Effector memory CD4-positive, alpha-beta T cell (primary cell): ENCODE data around the gene MDM2.

Experiments used
- DNase-seq, 3 donors: peaks; one replicate each; pipeline ENCODE4 v3.0.0-alpha.2; 2020
- H3K27ac ChIP-seq: 2 replicates; pipeline ENCODE4 v1.7.0; 2013; ENCODE audit warnings: mild to moderate bottlenecking, low read length, moderate library complexity; ENCODE audit not compliant: insufficient read depth, poor library complexity, severe bottlenecking
- H3K27me3 ChIP-seq: replicated peaks from 2 replicates; pipeline ENCODE4 v1.7.0; 2013; ENCODE audit warnings: mild to moderate bottlenecking, low read length; ENCODE audit not compliant: insufficient read depth, control insufficient read depth, poor library complexity, severe bottlenecking
- H3K36me3 ChIP-seq: 2 replicates; pipeline ENCODE4 v1.7.0; 2013; ENCODE audit warnings: mild to moderate bottlenecking, low read length, moderate library complexity; ENCODE audit not compliant: control insufficient read depth, insufficient read depth
- H3K4me1 ChIP-seq: 2 replicates; pipeline ENCODE4 v1.7.0; 2013; ENCODE audit warnings: low read length, mild to moderate bottlenecking; ENCODE audit not compliant: control insufficient read depth, insufficient read depth, poor library complexity, severe bottlenecking
- H3K4me3 ChIP-seq: 2 replicates; pipeline ENCODE4 v1.7.0; 2013; ENCODE audit warnings: low read length, low read depth, mild to moderate bottlenecking; ENCODE audit not compliant: insufficient read depth, poor library complexity, severe bottlenecking
- H3K9me3 ChIP-seq: 2 replicates; pipeline ENCODE4 v1.7.0; 2013; ENCODE audit warnings: mild to moderate bottlenecking, low read length, moderate library complexity; ENCODE audit not compliant: control insufficient read depth

Gene MDM2

DNA sequence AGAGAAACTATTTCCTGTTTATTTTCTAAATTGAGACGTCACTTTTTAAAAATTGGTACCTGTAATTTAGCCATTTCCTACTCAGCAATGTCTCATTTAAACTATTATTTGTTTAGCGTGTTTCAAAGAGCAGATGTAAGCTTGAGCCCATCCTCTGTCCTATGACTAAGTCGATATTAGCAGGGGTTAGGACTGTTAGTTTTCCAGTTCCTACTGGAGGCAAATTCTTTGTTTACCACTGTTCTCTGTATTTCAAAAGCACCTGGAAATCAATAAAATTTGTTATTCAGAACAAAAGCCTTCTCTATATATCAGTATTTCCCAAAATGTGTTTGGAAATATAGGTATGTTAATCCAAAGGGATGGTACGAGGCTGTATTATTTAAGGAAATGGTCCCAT lies 42.4 kb downstream of the MDM2 start:
- no peak for DNase-seq

DNA sequence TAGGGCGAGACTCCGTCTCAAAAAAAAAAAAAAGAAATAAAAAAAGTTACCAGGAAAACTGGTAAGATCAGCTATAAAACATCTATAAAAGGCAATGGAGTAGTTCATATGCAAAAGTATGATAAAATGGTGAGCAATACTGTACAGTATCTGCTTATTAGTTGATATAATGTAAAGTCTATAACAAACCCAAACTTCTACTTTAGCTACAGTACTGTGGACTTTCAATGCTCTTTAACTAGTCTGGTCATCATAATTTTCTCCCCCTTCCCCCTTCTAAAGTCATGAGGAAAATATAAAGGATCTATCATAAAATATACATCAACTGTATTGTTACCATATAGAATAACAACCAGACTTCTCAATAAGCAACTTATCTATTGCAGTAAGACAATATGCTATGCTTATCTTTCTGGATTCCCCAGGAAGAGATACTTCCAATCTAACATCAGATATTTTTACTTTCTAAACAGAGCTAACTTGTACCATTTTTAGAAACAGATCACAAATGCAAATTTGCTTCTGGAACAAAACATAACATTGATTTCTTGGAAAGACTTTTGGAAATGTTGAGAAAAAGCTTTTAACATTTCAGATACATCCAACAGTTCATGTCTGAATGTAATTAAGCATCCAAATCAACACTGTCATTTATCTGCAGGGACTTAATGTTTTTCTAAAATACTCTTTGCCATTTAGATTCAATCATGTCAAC lies 43.8 kb downstream of the MDM2 start:
- no peak overlapping the region for H3K4me3 ChIP-seq
- no peaks in the 10 kb centered on the region for H3K4me1 ChIP-seq
- no peaks in the 10 kb centered on the region for H3K36me3 ChIP-seq
- DNase-seq, result no peak
- H3K27me3 ChIP-seq, result no peaks in the 10 kb centered on the region
- H3K9me3 ChIP-seq, result no peaks in the 10 kb centered on the region
- no peak overlapping the region for H3K27ac ChIP-seq

More for the DNA sequence above, 42.4 kb downstream of the MDM2 start:
- no peak overlapping the region for H3K27ac ChIP-seq
- no peaks in the 10 kb centered on the region for H3K4me1 ChIP-seq
- H3K4me3 ChIP-seq, result no peak overlapping the region
- no peaks in the 10 kb centered on the region for H3K9me3 ChIP-seq
- no peaks in the 10 kb centered on the region for H3K27me3 ChIP-seq
- H3K36me3 ChIP-seq, result no peaks in the 10 kb centered on the region

- H3K27ac ChIP-seq, result no peak overlapping the region
- no peak overlapping the region for H3K4me3 ChIP-seq
- no peaks in the 10 kb centered on the region for H3K27me3 ChIP-seq
- no peaks in the 10 kb centered on the region for H3K9me3 ChIP-seq
- H3K4me1 ChIP-seq, result no peaks in the 10 kb centered on the region
- H3K36me3 ChIP-seq, result no peaks in the 10 kb centered on the region
- DNase-seq, result no peak
Measured at GRCh38 chr12:68853396-68854077, 45.6 kb downstream of the MDM2 start.

DNA sequence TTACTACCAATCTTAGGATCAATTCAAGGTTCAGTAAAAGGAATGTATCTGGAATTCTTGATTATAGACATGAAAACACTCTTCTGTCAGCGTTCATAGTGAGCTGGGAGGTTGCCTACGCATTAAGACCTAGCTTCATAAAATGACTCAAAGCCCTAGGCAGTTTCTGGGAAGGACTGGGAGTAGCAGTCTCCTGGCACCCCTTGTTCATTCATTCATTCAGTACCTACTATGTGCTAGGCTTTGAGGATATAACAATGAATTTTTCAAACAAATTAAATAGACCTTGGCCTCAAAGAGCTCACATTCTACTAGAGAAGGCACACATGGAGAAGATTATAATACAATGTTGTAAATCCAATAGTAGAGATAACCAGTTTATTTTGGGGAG lies 46.1 kb downstream of the MDM2 start:
- Histone ChIP-seq H3K27ac (no peak overlapping the region), H3K9me3 (no peaks in the 10 kb centered on the region), H3K36me3 (no peaks in the 10 kb centered on the region), H3K27me3 (no peaks in the 10 kb centered on the region), H3K4me3 (no peak overlapping the region), H3K4me1 (no peaks in the 10 kb centered on the region)
- no peak for DNase-seq

DNA sequence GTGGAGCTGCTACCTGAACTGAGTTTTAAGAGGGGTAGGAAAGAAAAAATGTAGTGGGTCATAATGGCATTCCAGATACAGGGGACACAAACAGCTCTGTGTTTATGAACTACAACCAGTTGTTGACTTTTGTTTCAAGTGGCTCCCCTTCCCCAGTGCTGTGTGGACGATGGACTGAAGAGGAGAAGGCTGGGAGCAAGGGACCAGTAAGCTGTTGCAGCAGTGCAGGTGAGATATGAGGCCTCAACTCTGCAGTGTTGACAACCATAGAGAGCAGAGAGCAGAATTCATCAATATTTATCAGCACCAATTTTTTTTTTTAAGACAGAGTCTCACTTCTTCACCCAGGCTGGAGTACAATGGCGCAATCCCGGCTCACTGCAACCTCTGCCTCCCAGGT lies 46.6 kb downstream of the MDM2 start:
- no peak overlapping the region for H3K4me3 ChIP-seq
- no peaks in the 10 kb centered on the region for H3K9me3 ChIP-seq
- no peaks in the 10 kb centered on the region for H3K4me1 ChIP-seq
- no peak for DNase-seq
- H3K27me3 ChIP-seq, result no peaks in the 10 kb centered on the region
- H3K36me3 ChIP-seq, result no peaks in the 10 kb centered on the region
- no peak overlapping the region for H3K27ac ChIP-seq

DNA sequence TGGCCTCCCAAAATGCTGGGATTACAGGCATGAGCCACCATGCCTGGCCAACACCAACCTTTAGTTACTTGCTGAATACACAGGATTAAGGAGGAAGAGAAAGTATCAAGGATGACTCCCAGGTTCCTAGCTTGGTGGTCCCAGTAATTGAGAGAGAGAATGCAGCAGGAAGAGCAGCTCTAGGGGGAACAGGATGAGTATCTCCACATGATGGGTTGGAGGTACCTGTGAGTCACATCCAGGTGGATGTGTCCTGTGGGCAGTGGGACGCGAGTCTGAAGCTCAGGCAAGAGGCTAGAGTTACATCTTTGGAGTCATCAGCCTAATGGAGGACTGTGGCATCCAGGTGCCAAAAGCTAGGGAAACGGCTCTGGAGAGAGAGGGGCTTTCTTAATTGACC lies 47.1 kb downstream of the MDM2 start:
- H3K36me3 ChIP-seq, result no peaks in the 10 kb centered on the region
- no peak overlapping the region for H3K27ac ChIP-seq
- H3K9me3 ChIP-seq, result no peaks in the 10 kb centered on the region
- no peak for DNase-seq
- H3K27me3 ChIP-seq, result no peaks in the 10 kb centered on the region
- H3K4me3 ChIP-seq, result no peak overlapping the region
- H3K4me1 ChIP-seq, result no peaks in the 10 kb centered on the region

- DNase-seq, result no peak
- H3K36me3 ChIP-seq, result no peaks in the 10 kb centered on the region
- H3K9me3 ChIP-seq, result no peaks in the 10 kb centered on the region
- H3K4me3 ChIP-seq, result no peak overlapping the region
- no peak overlapping the region for H3K27ac ChIP-seq
- no peaks in the 10 kb centered on the region for H3K27me3 ChIP-seq
- no peaks in the 10 kb centered on the region for H3K4me1 ChIP-seq
Measured at GRCh38 chr12:68855771-68856170, 47.8 kb downstream of the MDM2 start.

DNA sequence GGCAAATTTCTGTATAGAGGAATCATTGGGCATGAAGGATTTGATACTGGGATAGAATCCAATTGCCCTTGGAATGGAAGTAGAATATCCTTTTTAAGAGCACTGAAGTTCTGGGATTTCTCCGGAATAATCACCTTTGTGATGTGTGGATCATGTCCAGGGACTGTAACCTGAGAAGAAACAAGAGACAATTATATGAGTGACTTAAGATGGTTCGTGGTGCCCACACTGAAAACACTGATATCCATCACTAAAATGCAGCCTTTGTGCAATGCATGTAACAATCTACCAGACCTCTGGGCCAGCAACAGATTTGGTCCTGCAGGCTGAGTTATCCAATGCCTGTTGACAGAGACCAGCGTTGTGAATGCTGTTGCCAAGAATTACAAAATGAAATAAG lies 48.5 kb downstream of the MDM2 start:
- Histone ChIP-seq H3K36me3 (no peaks in the 10 kb centered on the region), H3K27me3 (no peaks in the 10 kb centered on the region)
- no peak for DNase-seq

DNA sequence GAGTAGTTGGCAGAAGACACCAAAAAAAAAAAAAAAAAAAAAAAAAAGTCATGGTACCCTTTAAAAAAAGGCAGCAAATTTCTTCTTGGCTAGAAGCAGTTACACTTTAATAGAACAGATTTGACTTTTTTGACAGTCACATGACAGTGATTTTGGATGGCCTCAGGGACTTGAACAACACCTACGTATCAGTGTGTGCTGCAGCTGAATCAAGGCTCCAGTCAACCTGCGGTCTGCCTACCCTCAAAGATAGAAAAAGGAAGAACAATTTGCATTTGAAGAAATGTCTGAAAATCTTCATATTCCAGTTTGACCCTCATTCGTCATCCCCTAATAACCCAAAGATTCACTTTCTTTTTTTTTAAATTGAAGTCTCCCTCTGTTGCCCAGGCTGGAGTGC lies 53.9 kb downstream of the MDM2 start:
- no peak overlapping the region for H3K27ac ChIP-seq
- H3K36me3 ChIP-seq, result no peaks in the 10 kb centered on the region
- no peaks in the 10 kb centered on the region for H3K4me1 ChIP-seq
- H3K27me3 ChIP-seq, result no peaks in the 10 kb centered on the region
- H3K9me3 ChIP-seq, result no peaks in the 10 kb centered on the region
- H3K4me3 ChIP-seq, result no peak overlapping the region
- no peak for DNase-seq

More for the DNA sequence above, 48.5 kb downstream of the MDM2 start:
- Histone ChIP-seq H3K9me3 (no peaks in the 10 kb centered on the region), H3K27ac (no peak overlapping the region), H3K4me3 (no peak overlapping the region), H3K4me1 (no peaks in the 10 kb centered on the region)

- Histone ChIP-seq H3K4me1 (no peaks in the 10 kb centered on the region), H3K27ac (no peak overlapping the region), H3K4me3 (no peak overlapping the region), H3K27me3 (no peaks in the 10 kb centered on the region), H3K9me3 (no peaks in the 10 kb centered on the region), H3K36me3 (no peaks in the 10 kb centered on the region)
- DNase-seq, result no peak
Measured at GRCh38 chr12:68863109-68863770, 55.3 kb downstream of the MDM2 start.
